Endodermal cell (in vitro differentiated cells): ENCODE data around the gene DUSP2. TPM values are rescaled to one million over a fixed set of nuclear protein-coding genes. Genes with fewer than 3 reads are reported as not detected.

Experiments
- DNase-seq: peaks from one replicate; pipeline ENCODE4 v3.0.0-alpha.2; 2017
- H3K27ac ChIP-seq: 2 replicates; pipeline ENCODE4 v1.5.1; 2013; ENCODE audit warnings: mild to moderate bottlenecking, low read depth, low read length, moderate library complexity
- H3K27me3 ChIP-seq: 2 replicates; pipeline ENCODE4 v1.6.1; 2013; ENCODE audit warnings: mild to moderate bottlenecking, low read length, moderate library complexity; ENCODE audit not compliant: insufficient read depth, control insufficient read depth, poor library complexity, severe bottlenecking
- H3K36me3 ChIP-seq: 2 replicates; pipeline ENCODE4 v1.7.0; 2013; ENCODE audit warnings: mild to moderate bottlenecking, low read length, moderate library complexity; ENCODE audit not compliant: control insufficient read depth, insufficient read depth
- H3K4me1 ChIP-seq: one replicate; pipeline ENCODE4 v1.7.0; 2013; ENCODE audit warnings: low read length; ENCODE audit not compliant: control insufficient read depth, insufficient read depth
- H3K4me3 ChIP-seq: 2 replicates; pipeline ENCODE4 v1.5.1; 2013; ENCODE audit warnings: mild to moderate bottlenecking, low read length, moderate library complexity
- H3K9ac ChIP-seq: 2 replicates; pipeline ENCODE4 v1.6.1; 2013; ENCODE audit warnings: mild to moderate bottlenecking, low read length, moderate library complexity; ENCODE audit not compliant: poor library complexity, severe bottlenecking; ENCODE audit errors: extremely low read depth
- H3K9me3 ChIP-seq: 2 replicates; pipeline ENCODE4 v1.6.1; 2013; ENCODE audit warnings: mild to moderate bottlenecking, low read length, moderate library complexity; ENCODE audit not compliant: control insufficient read depth
- H3K27ac Mint-ChIP-seq: 2 replicates; pipeline ENCODE4 v1.8.0; 2020; ENCODE audit warnings: mixed read lengths
- H3K27me3 Mint-ChIP-seq: 2 replicates; pipeline ENCODE4 v1.8.0; 2021; ENCODE audit warnings: mild to moderate bottlenecking, mixed read lengths; ENCODE audit not compliant: insufficient read depth
- H3K36me3 Mint-ChIP-seq: 2 replicates; pipeline ENCODE4 v1.8.0; 2020; ENCODE audit warnings: low read depth, mixed read lengths
- H3K4me1 Mint-ChIP-seq: 2 replicates; pipeline ENCODE4 v1.8.0; 2020; ENCODE audit warnings: mixed read lengths
- H3K4me3 Mint-ChIP-seq: 2 replicates; pipeline ENCODE4 v1.8.0; 2020; ENCODE audit warnings: mild to moderate bottlenecking, moderate library complexity, mixed read lengths
- H3K9me3 Mint-ChIP-seq: 2 replicates; pipeline ENCODE4 v1.8.0; 2020; ENCODE audit warnings: mild to moderate bottlenecking, mixed read lengths
- WGBS, 2 experiments: methylation state at CpG; one replicate each; pipeline versions ENCODE4 v1.1.5 to v1.1.7; 2013; ENCODE audit warnings: missing lambda C conversion rate in 2 of 2, mixed read lengths in 1 of 2; ENCODE audit not compliant: insufficient coverage in 1 of 2, insufficient read length in 1 of 2; 5-methylcytosine and 5-hydroxymethylcytosine counted together
- total RNA-seq, 2 donors: library from RNA; stranded (reverse); fragmentation: NEBNext Ultra II Directional in 1 of 2; extraction: Animal tissue kit (Norgen Biotek cat#: 25700) in 1 of 2; gene quantifications; 2 replicates in 1 of 2; 3 replicates in 1 of 2; pipeline ENCODE4 v1.2.1, GENCODE V29; 2021
- TF ChIP-seq, protein P1 (sequence below): fragments of 200-600 bp; sonication (generic); conservative IDR thresholded peaks from 2 replicates; pipeline ENCODE4 v1.5.0; 2021; ENCODE audit warnings: antibody characterized with exemption, mild to moderate bottlenecking

DUSP2 gene
- total RNA-seq, 2 donors from 2014 or later, result 1.6 to 2.2 TPM

DNA sequence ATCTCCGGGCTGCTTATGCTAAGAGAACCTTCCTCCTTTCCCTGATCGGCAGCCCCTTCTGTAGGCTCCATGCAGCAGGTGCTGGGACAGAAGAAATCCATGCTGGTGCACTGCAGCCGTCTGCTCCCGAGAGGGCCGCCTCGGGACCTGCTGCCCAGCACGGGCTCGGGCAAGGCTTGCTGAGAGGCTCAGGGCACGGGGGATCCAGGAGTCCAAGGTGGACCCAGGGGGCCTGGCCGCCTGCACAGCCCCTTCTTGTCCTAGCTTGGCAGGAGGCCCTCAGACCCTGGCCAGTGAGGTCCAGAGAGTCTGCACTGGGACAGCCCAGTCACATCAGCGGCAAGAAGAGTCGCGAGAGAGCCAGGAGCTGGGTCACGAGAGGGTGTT lies 13.3 kb upstream of the DUSP2 start:
- no peak overlapping the region for H3K27ac ChIP-seq
- H3K4me1 Mint-ChIP-seq, result peaks cover 5% of the 10 kb centered on the region
- TF ChIP-seq, protein P1, sequence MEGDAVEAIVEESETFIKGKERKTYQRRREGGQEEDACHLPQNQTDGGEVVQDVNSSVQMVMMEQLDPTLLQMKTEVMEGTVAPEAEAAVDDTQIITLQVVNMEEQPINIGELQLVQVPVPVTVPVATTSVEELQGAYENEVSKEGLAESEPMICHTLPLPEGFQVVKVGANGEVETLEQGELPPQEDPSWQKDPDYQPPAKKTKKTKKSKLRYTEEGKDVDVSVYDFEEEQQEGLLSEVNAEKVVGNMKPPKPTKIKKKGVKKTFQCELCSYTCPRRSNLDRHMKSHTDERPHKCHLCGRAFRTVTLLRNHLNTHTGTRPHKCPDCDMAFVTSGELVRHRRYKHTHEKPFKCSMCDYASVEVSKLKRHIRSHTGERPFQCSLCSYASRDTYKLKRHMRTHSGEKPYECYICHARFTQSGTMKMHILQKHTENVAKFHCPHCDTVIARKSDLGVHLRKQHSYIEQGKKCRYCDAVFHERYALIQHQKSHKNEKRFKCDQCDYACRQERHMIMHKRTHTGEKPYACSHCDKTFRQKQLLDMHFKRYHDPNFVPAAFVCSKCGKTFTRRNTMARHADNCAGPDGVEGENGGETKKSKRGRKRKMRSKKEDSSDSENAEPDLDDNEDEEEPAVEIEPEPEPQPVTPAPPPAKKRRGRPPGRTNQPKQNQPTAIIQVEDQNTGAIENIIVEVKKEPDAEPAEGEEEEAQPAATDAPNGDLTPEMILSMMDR, result no peak
- H3K9me3 ChIP-seq, result no peaks in the 10 kb centered on the region
- no peak overlapping the region for H3K9ac ChIP-seq
- no peaks in the 10 kb centered on the region for H3K36me3 Mint-ChIP-seq
- H3K27me3 Mint-ChIP-seq, result peaks cover 4% of the 10 kb centered on the region
- peak; percentile 57 for DNase-seq
- H3K9me3 Mint-ChIP-seq, result no peaks in the 10 kb centered on the region
- no peak overlapping the region for H3K4me3 ChIP-seq
- H3K4me1 ChIP-seq, result no peaks in the 10 kb centered on the region
- WGBS, 2 experiments, result 85 to 91% methylated on average over 3 to 14 of the region's 14 CpGs
- H3K36me3 ChIP-seq, result no peaks in the 10 kb centered on the region
- H3K27ac Mint-ChIP-seq, result no peak overlapping the region
- H3K4me3 Mint-ChIP-seq, result no peak overlapping the region
- no peaks in the 10 kb centered on the region for H3K27me3 ChIP-seq

DNA sequence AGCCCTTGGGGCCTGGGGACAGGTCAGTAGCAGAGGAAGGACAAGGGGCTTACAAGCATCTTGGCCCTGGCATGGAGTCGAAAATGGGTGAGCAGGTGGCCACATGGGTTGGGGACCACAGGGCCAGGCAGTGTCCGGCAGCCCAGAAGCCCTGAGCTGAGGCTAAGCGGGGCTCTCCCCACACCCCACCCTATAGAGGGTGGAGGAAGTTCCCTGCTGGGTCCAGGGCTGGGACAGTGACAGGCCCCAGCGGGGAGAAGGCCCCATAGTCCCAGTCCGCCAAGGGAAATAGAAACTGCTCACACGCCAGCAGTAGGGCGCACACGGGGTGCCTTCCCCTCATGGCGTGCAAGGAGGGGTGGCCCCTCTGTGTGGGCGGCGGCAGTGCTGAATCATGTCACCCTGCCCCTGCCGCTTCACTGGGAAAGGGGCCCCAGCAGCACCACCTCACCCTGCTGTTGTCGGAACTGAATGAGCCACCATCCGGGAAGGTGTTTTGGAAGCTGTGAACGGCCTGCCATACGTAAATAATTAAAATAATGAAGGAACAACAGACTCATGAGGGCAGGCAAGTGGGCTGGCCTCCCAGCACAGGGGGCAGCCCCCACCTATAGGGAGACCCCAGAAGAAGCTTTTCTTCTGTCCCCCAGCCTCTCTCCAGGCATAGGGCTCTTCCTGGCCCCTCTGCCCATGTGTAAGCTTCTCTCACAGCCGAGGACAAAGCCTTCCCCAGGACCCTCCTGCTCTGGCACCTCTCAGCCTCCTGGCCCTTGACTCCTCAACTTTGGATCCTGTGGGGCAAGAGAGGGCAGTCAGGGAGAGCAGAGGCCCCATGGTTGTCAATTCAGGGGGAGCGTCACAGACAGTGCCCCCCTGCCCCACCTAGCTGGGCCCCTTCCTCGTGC lies 12.7 kb upstream of the DUSP2 start:
- H3K4me3 Mint-ChIP-seq, result no peak overlapping the region
- Histone ChIP-seq H3K9ac (no peak overlapping the region), H3K27ac (no peak overlapping the region), H3K4me3 (no peak overlapping the region), H3K27me3 (no peaks in the 10 kb centered on the region), H3K4me1 (no peaks in the 10 kb centered on the region), H3K9me3 (no peaks in the 10 kb centered on the region), H3K36me3 (no peaks in the 10 kb centered on the region)
- H3K27ac Mint-ChIP-seq, result no peak overlapping the region
- no peaks in the 10 kb centered on the region for H3K36me3 Mint-ChIP-seq
- no peaks in the 10 kb centered on the region for H3K9me3 Mint-ChIP-seq
- DNase-seq, result peak; percentile 67
- WGBS, 2 experiments, result 87% methylated on average over 10 to 19 of the region's 19 CpGs
- peaks cover 5% of the 10 kb centered on the region for H3K4me1 Mint-ChIP-seq
- TF ChIP-seq, protein P1, result no peak
- H3K27me3 Mint-ChIP-seq, result peaks cover 4% of the 10 kb centered on the region

- Mint-ChIP-seq H3K4me1 (peaks cover 10% of the 10 kb centered on the region), H3K27ac (no peak overlapping the region), H3K9me3 (no peaks in the 10 kb centered on the region), H3K27me3 (peaks cover 4% of the 10 kb centered on the region), H3K36me3 (no peaks in the 10 kb centered on the region), H3K4me3 (no peak overlapping the region)
- Histone ChIP-seq H3K36me3 (no peaks in the 10 kb centered on the region), H3K9me3 (no peaks in the 10 kb centered on the region), H3K9ac (no peak overlapping the region), H3K4me3 (no peak overlapping the region), H3K27ac (no peak overlapping the region), H3K27me3 (no peaks in the 10 kb centered on the region), H3K4me1 (no peaks in the 10 kb centered on the region)
- 83 to 95% methylated on average over 1 to 5 of the region's 5 CpGs for WGBS, 2 experiments
- peak; percentile 38 for DNase-seq
- TF ChIP-seq, protein P1, result no peak
Observed at GRCh38 chr2:96156926-96157648, 11.8 kb upstream of the DUSP2 start.
